Ovary (tissue), 3 donors: ENCODE measurements around the gene GSG1L2.

Source experiments
- CTCF ChIP-seq, 3 donors: fragments of 450-650 bp in 2 of 3; fragments of 200-600 bp in 1 of 3; IDR thresholded peaks; one replicate each; pipeline versions ENCODE4 v1.5.1 to v1.8.0; 2016 to 2022; ENCODE audit warnings: antibody characterized with exemption in 3 of 3, mild to moderate bottlenecking in 1 of 3
- EP300 ChIP-seq: sonication (generic); formaldehyde crosslinking; IDR thresholded peaks from one replicate; pipeline ENCODE4 v1.6.1; 2017; ENCODE audit warnings: antibody characterized with exemption
- POLR2A ChIP-seq: fragments of 450-650 bp; IDR thresholded peaks from one replicate; pipeline ENCODE4 v1.6.1; 2017; ENCODE audit warnings: antibody characterized with exemption, mild to moderate bottlenecking, moderate library complexity
- donor health status: DM: no; HTN: no; CAD: no.

GRCh38 chr17:9771465-9771864 is 50.4 kb downstream of the GSG1L2 start:
- TF ChIP-seq CTCF (IDR thresholded peaks at IDR 0.05) (no peak), POLR2A (no peak), EP300 (no peak)
